ENCODE results near the gene CDHR2.

DNA sequence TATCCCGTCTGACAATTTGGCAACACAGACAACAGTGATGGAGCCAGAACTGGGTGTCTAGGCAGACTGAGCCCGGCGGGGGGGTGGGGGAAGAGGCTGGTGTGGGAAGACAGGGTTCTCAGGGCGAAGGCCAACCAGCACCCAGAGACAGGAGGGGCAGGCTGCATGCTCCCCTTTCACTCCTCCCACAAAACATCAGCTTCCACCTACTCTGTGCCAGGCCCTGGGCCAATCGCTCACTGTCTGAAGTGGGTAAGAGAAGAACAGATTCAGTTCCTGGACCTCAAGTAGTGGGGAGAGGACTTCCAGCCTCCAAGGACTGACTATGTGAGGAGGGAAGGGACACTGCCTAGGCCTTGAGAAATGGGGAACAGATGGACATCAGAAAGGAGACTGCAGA lies 78.4 kb downstream of the CDHR2 start:
- TF ChIP-seq, protein P1, sequence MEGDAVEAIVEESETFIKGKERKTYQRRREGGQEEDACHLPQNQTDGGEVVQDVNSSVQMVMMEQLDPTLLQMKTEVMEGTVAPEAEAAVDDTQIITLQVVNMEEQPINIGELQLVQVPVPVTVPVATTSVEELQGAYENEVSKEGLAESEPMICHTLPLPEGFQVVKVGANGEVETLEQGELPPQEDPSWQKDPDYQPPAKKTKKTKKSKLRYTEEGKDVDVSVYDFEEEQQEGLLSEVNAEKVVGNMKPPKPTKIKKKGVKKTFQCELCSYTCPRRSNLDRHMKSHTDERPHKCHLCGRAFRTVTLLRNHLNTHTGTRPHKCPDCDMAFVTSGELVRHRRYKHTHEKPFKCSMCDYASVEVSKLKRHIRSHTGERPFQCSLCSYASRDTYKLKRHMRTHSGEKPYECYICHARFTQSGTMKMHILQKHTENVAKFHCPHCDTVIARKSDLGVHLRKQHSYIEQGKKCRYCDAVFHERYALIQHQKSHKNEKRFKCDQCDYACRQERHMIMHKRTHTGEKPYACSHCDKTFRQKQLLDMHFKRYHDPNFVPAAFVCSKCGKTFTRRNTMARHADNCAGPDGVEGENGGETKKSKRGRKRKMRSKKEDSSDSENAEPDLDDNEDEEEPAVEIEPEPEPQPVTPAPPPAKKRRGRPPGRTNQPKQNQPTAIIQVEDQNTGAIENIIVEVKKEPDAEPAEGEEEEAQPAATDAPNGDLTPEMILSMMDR (IDR thresholded peaks at IDR 0.05), result no peak
- TF ChIP-seq EP300 (IDR thresholded peaks at IDR 0.05) (no peak), POLR2AphosphoS5 (IDR thresholded peaks at IDR 0.05) (no peak)
